Endothelial cell of hepatic sinusoid (primary cell): ENCODE measurements around the gene TGFB1I1.

ENCODE experiments used
- in situ Hi-C: cut with HindIII; loops from 2 replicates; pipeline ENCODE4 v1.10.0; 2017; ENCODE audit warnings: low sequenced_read_pairs

The TGFB1I1 gene

GRCh38 chr16:31507617-31507928 lies 35.6 kb downstream of the TGFB1I1 start:
- in situ Hi-C loops: no loop called here

GRCh38 chr16:31507929-31508705 lies 36.2 kb downstream of the TGFB1I1 start, which contains the start of gene RUSF1:
RUSF1 (minus strand) TSS chr16:31508391; CDS start chr16:31508373, 18 bp downstream.
- in situ Hi-C loops: no loop called here

DNA sequence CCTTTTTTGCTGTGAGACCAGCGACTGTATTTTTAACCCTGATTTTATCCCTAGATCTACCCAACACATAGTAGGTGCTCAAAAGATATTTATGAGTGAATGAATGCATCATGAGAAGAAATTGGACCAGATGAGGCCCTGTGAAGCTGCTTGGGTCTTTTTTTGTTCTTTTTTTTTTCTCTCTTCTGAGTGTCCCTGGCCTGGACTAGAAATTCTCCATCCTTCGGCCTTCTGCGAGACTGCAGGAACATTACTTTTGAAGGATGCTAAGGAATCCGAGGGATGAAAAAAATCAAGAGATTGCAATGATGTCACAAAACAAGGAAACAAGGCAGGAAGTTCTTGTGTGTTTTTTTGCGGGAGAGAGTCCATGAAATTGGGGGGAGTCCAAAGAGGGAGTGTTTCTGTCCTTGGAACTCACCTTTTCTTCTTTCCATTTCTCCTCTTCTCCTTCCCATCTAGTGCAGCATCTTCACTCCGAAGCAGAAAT lies 36.8 kb downstream of the TGFB1I1 start:
- in situ Hi-C loops: no loop called here

GRCh38 chr16:31513126-31513525 lies 41.2 kb downstream of the TGFB1I1 start:
- in situ Hi-C loops: no loop called here

DNA sequence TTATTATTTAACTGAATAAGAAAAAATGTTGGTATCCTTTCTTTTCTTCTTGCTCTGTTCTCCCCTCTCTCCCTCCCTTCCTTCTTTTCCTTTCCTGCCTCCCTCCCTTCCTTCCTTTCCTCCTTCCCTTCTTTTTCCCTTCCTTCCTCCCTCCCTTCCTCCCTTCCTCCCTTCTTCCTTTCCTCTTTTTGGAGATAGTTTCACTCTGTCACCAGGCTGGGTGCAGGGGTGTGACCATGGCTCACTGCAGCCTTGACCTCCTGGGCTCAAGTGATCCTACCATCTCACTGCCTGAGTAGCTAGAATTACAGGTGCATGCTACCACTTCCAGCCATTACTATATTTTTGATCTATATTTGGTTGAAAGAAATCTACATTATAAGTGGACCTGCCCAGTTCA lies 41.9 kb downstream of the TGFB1I1 start:
- in situ Hi-C loops: no loop called here

DNA sequence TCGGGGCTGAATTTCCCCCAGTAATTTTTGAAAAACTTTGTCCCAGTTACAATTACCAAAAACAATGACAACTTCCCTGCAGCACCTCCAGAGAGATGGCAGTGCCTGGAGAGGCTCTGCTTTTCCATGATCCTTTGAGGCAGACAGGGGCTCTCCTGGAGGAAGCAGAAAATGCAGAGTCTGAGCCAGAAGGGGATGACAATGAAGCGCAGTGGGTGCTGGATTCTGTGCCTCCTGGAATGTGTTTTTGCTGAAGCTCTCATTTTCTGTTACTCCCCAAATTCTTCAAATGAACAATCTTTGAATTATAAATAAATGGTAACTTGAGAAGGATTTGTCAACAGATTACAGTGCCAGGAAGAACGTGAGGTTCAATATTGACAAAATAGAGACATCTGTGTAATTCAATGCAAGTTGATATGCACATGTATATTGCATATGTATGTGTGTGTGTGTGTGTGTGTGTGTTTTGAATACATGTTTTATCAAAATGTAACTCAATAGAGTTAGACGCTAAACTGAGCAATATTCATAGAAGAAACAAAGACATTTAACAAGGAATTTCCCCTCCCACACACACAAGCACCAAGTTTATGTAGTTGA lies 45.9 kb downstream of the TGFB1I1 start:
- in situ Hi-C loops: no loop called here

- in situ Hi-C loops: loop anchor here (10.0 kb wide), 1 partner anchor 65 kb away; no protein-coding TSS in a partner anchor
Observed at GRCh38 chr16:31519759-31520431, 47.9 kb downstream of the TGFB1I1 start.

- in situ Hi-C loops: loop anchor here (10.0 kb wide), 1 partner anchor 63 kb away; no protein-coding TSS in a partner anchor
Observed at GRCh38 chr16:31521368-31521767, 49.4 kb downstream of the TGFB1I1 start.

DNA sequence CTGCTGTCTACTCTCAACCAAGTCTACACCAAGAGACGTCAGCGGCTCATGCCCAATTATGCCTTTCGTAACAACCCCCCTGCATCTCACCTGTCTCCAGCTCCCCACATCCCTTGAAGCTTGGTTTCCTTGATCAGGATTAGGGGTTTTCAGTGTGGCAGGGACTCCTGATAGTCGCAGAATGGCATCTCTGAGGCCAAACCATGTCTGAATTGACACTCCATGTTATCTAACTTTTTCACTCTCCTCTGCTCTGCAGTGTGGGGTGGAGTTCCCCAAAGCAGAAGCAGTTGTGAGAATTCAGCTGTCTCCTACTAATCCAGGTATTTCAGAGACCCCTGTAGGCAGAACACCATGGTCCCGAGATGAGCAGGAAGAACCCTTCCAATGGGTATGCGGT lies 50.1 kb downstream of the TGFB1I1 start:
- in situ Hi-C loops: loop anchor here (10.0 kb wide), 1 partner anchor 63 kb away; no protein-coding TSS in a partner anchor

DNA sequence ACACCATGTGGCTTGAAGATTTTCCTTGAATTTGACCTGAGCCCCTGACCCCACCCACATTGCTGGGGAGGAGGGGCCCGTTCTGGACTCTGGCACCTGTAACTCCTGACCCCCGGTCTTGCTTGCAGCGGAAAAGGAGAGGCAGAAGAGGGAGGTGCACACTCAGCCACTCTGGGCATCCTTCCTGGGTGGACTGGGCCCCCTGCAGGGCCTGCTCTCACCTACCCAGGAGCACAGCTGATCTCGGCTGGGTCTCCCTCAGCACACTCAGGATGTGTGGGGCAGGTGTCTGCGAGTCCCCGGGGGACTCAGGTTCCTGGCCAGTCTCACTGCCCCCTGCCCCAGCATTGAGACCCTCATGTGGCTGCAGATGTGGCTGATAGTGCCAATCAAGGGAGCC lies 51.8 kb downstream of the TGFB1I1 start:
- in situ Hi-C loops: loop anchor here (10.0 kb wide), 1 partner anchor 61 kb away; no protein-coding TSS in a partner anchor

GRCh38 chr16:31525113-31525512 lies 53.2 kb downstream of the TGFB1I1 start:
- in situ Hi-C loops: loop anchor here (5.0 to 10.0 kb wide), 4 partner anchors 60 to 288 kb away; no protein-coding TSS in a partner anchor
